ENCODE data around the gene LRRK2. TPM values are rescaled to one million over a fixed set of nuclear protein-coding genes. Genes with fewer than 3 reads are reported as not detected.

LRRK2 gene
- total RNA-seq, 1 donor from 2014 or later = 0.26 TPM

GRCh38 chr12:40390980-40391379 is 166.2 kb downstream of the LRRK2 start:
- DNase-seq (ENCODE audit: low spot score) = no peak
- no peak for TF ChIP-seq CTCF (IDR thresholded peaks at IDR 0.05; ENCODE audit: unreplicated experiment)
- Mint-ChIP-seq H3K36me3 (ENCODE audit: low read depth, unreplicated experiment) (no peaks in the 10 kb centered on the region), H3K4me3 (ENCODE audit: unreplicated experiment) (no peak overlapping the region), H3K4me1 (ENCODE audit: unreplicated experiment) (no peaks in the 10 kb centered on the region), H3K27ac (ENCODE audit: unreplicated experiment) (no peak overlapping the region), H3K27me3 (ENCODE audit: unreplicated experiment) (peaks cover 4% of the 10 kb centered on the region), H3K9me3 (ENCODE audit: unreplicated experiment) (no peaks in the 10 kb centered on the region)

DNA sequence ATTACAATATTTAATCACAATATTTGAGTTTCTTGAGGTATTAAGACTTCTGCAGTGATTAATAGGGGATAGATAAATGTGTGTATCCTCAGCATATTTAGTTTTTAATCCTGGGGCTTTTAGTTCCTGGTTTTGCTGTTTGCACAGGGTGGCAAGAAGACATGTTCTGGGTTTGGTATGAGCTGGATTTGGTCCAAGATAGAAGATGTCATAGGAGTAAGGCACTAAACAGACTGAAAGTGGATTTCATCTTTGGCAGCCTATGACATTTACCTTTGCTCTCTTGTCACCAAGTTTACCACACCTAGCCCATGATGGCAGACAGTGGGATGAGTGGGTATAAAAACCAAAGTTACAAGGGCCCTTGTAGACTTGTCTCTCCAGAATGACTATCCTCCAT is 168.2 kb downstream of the LRRK2 start:
- Mint-ChIP-seq H3K36me3 (ENCODE audit: low read depth, unreplicated experiment) (no peaks in the 10 kb centered on the region), H3K27me3 (ENCODE audit: unreplicated experiment) (peaks cover 2% of the 10 kb centered on the region), H3K9me3 (ENCODE audit: unreplicated experiment) (no peaks in the 10 kb centered on the region), H3K27ac (ENCODE audit: unreplicated experiment) (no peak overlapping the region), H3K4me3 (ENCODE audit: unreplicated experiment) (no peak overlapping the region), H3K4me1 (ENCODE audit: unreplicated experiment) (no peaks in the 10 kb centered on the region)
- TF ChIP-seq CTCF (IDR thresholded peaks at IDR 0.05; ENCODE audit: unreplicated experiment) = no peak
- no peak for DNase-seq (ENCODE audit: low spot score)

- no peak for TF ChIP-seq CTCF (IDR thresholded peaks at IDR 0.05; ENCODE audit: unreplicated experiment)
- no peak for DNase-seq (ENCODE audit: low spot score)
- H3K27me3 Mint-ChIP-seq (ENCODE audit: unreplicated experiment) = no peaks in the 10 kb centered on the region
- H3K27ac Mint-ChIP-seq (ENCODE audit: unreplicated experiment) = no peak overlapping the region
- no peak overlapping the region for H3K4me3 Mint-ChIP-seq (ENCODE audit: unreplicated experiment)
- no peaks in the 10 kb centered on the region for H3K4me1 Mint-ChIP-seq (ENCODE audit: unreplicated experiment)
- H3K36me3 Mint-ChIP-seq (ENCODE audit: low read depth, unreplicated experiment) = no peaks in the 10 kb centered on the region
- no peaks in the 10 kb centered on the region for H3K9me3 Mint-ChIP-seq (ENCODE audit: unreplicated experiment)
These were observed 174.9 kb downstream of the LRRK2 start for GRCh38 chr12:40399656-40400055.

DNA sequence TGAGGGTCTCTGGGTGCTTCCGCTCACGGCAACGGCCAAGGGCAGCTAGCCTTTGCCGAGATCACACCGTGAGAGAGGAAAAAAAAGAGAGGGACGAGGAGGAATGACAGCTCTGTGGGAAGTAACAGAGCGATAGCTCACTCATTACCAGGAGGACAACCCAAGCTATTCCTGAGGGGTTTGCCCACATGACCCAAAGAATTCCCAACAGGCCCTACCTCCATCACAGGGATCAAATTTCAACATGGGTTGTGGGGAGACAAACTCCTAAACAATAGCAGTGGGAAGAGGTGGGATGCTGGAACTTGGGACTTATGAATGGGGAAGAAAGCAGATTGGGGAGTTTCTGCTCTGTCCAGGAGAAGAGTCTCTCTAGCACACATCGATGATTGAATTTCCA is 180.6 kb downstream of the LRRK2 start:
- no peak for DNase-seq (ENCODE audit: low spot score)
- H3K4me3 Mint-ChIP-seq (ENCODE audit: unreplicated experiment) = no peak overlapping the region

More for the DNA sequence above, 180.6 kb downstream of the LRRK2 start:
- no peaks in the 10 kb centered on the region for H3K27me3 Mint-ChIP-seq (ENCODE audit: unreplicated experiment)
- H3K4me1 Mint-ChIP-seq (ENCODE audit: unreplicated experiment) = no peaks in the 10 kb centered on the region
- H3K9me3 Mint-ChIP-seq (ENCODE audit: unreplicated experiment) = no peaks in the 10 kb centered on the region
- H3K36me3 Mint-ChIP-seq (ENCODE audit: low read depth, unreplicated experiment) = no peaks in the 10 kb centered on the region
- TF ChIP-seq CTCF (IDR thresholded peaks at IDR 0.05; ENCODE audit: unreplicated experiment) = no peak
- H3K27ac Mint-ChIP-seq (ENCODE audit: unreplicated experiment) = no peak overlapping the region

Other genes starting within 250 kb of the LRRK2 start
- gene SLC2A13, start 118.9 kb upstream of the LRRK2 start, total RNA-seq (ENCODE audit: unreplicated experiment) = 15.8 TPM

Data from endothelial cell (in vitro differentiated cells).